HG02943 (cell line): ENCODE measurements around the gene DOCK8.

Experiments
- ATAC-seq: cut with Tn5 transposase; IDR thresholded peaks from one replicate; pipeline ENCODE4 v1.9.1; 2021; ENCODE audit warnings: mild to moderate bottlenecking, low read depth, moderate library complexity; ENCODE audit not compliant: unreplicated experiment

The DOCK8 gene

DNA sequence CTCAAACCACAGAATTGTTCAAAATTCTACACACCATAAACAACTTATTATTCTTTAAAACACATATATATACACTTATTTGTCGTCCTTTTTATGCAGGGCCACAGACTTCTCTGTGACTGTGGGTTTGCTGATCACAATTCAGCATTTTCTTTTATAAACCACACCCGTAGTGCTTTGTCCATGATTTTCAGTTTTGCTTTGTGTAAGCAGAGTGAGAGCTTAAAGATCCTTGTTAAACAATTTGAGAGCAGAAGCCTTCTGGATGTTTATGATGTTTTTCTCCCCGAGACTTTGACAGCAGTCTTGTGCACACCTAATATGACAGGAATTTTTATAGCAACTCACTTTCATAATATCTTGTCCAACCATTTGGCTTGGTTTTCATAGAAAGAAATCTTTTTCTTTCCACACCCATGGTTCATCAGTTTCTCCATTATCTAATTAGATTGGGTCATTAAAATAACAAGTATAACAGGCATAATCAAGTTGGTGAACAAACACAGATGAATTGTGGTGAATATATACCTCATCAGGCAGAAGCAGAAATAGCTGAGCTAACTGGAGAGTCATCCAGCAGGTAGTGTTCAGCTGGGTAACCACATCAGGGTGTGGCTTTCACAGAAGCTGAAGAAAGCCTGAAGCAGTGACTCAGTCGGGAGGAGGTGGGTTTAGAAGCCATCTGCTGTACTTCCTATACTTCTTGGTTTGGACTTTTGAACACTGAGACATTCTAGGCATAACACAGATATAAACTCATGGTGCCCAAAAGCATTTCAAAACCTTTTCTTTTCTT lies 232.8 kb downstream of the DOCK8 start:
- no peak for ATAC-seq

DNA sequence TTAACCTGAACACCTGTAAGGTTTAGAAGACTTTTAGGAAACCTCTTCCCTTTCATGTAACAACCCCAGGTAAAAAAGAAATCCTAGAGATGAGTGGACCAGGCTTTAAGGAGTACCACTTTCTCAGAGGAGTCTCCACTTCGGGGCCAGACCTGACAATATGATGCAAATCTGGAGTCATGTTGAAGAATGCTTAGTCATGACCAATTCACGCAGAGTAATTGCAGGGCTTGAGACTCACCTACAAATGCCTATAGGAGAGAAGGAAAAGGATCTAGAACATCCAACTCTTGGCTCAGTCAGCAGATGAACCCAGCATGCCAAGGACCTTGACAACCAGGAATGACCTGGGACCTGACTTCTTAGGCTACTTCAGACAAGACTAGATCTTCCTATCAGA lies 235.4 kb downstream of the DOCK8 start:
- ATAC-seq: no peak

DNA sequence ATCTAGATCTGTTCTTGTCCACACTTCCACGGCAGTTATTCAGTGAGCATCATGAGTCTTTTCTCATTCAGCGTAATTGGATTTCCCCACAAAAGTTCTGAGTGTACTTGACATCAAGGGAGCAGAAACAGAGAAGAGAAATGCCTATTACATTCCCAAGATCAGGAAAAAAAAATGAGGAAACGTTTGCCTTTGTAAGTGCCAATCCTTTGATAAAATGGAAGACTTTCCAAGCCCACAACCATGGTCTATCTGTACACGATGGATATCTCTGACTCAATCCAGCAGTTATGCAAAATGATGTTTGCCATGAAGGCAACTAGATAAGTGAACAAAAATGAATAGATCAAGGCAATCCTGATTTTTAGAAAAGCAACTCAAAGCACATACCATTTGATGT lies 235.9 kb downstream of the DOCK8 start:
- no peak for ATAC-seq

DNA sequence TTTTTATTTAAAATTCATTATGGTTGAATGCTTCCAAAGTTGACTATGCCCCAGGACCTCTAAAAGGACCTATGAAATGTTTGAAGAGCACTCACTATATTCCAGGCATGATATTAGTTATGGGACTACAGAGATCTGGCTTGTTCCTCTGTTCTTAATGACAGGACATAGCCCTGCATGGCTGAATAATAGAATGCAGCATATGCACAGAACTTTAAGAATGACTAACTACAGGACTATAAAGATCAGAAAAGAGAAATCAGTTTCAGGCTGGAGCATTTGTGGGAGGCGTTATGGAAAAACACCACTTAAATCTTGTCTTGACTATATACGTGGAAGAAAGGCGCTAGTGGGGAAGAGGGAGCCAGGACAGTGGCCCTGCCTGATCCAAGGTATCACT lies 239.2 kb downstream of the DOCK8 start:
- no peak for ATAC-seq

DNA sequence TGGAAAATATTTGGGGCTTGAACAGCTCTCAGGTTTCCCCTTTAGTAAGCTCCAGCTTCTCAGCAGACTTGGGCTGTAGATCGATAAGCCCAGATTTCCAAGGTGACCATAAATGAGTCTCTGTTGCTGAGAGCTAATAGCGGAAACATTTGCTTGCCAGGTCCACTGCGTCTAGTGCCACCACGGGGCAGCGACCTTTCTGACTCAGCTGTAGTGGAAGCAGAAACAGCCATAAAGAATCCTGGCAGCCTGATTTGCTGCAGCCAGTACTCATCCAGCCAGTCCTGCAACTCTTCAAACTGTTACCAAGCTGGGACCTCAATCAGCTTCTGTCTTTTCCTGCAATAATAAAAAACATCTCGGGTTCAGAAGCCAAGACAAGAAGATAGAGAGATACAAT lies 241.7 kb downstream of the DOCK8 start:
- ATAC-seq: no peak

DNA sequence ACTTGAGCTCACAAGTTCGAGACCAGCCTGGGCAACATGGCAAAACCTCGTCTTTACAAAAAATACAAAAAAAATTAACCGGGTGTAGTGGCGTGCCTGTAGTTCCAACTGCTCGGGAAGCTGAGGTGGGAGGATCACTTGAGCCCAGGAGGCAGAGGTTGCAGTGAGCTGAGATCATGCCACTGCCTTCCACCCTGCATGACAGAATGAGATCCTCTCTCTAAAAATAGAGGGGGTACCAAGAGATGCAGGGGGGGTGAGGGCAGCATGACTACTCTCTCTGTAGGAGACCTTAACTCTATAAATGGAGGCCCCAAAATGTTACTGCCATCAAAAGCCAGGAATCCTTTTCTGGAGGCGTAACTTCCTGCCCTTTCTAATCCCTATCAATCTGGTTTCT lies 243.9 kb downstream of the DOCK8 start:
- no peak for ATAC-seq

DNA sequence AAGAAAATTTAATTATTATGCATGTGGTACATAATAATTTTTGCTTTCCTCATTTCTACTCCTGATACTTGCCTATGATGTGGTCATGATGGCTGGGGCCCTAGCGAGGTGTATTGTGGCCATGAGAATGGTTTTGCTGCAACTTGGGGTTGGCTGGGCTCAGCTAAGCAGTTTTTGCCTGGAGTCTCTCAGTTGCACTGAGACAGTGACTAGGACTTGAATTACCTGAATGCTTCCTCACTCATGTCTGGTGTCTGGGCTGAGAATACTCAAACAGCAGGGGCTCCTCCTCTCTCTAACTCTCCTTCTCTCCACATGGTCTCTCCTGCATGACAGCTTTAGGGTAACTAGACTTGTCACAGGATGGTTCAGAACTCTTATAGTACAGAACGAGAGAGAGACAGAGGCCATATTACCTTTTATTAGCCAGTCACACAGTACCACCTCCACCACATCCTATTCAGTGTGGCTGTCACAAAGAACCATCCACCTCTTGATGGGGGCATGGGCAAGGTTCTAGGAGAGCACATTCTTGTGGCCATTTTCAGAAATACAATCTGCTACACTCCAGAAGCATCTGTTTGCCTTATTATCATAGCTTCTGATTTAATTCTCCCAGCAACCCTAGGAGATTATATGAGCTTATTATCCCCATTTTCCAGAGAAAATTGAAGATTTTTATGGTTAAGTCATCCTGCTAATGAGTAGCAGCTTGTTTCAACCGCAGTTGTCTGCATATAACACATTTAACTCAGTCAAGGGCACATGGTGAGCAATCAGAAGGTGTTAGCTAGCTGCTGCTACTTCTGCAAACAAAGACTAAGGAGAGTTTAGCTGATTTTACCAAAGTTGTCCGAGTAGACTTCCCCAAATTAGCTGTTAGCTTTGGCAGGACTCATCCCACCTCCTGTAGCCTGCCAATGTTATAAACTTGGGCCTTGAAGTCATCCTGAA lies 245.1 kb downstream of the DOCK8 start:
- no peak for ATAC-seq

DNA sequence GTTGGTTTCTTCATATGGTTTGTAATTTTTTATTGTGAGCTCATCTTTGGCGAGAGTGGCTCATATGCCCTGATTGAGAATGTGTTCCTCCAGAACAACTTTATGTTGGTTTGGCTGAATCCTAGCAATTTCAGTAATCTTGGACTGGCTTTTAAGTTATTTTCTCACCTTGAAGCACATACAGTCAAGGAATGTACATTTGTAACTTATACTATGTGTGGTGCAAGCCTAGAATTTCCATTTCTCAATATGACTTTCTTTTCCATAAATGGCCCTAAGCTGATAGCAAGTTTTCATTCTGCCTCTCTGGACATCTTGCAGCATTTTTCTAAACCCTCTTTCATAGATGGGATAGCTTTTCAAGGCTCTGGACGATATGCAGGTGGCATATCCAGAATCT lies 247.5 kb downstream of the DOCK8 start:
- no peak for ATAC-seq

DNA sequence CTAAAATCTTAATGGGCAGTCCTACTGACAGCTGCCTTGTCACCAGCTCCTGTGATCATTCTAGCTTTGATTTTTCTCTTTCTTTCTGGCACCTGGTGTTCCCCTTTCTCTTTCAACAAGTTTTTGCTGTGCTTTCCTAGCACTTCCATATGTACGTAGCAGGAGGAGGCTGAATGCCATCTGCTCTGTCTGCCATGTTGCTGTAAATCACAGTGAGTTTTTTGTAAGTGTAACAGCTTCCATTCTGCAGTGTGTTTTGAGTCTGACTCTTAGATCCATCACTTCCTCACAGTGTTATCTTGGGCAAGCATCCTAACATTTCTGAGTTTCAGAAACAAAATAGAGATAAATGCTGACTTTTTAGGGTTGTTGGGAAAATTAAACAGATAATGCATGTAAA lies 247.9 kb downstream of the DOCK8 start:
- no peak for ATAC-seq

DNA sequence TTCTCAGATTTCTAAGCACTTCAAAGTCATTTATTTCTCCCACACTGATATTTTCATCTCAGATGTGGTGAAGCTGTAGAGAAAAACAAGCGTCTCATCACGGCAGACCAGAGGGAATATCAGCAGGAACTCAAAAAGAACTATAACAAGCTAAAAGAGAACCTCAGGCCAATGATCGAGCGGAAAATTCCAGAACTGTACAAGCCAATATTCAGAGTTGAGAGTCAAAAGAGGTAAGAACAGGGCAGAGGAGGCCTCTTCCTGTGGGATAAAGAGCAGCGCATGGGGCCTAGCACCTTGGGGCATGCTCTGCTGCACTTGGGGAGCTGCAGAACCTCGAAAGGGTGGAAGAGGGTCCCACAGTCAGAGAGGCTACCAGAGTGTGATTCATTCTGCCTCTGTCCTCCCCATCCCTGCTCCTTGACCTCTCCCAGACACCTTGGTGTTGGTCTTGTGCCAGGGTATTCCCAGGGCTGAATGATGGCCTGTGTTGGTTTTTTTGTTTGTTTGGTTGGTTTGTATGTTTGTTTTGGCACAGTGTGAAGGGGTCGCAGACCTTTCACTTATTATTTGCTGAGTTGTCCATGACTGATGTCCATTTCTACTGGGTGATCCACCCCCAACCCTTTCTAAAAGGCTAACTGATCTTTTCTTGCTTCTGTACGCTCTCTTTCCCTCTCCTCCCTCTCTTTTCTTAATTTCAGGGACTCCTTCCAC lies 248.9 kb downstream of the DOCK8 start:
- no peak for ATAC-seq

DNA sequence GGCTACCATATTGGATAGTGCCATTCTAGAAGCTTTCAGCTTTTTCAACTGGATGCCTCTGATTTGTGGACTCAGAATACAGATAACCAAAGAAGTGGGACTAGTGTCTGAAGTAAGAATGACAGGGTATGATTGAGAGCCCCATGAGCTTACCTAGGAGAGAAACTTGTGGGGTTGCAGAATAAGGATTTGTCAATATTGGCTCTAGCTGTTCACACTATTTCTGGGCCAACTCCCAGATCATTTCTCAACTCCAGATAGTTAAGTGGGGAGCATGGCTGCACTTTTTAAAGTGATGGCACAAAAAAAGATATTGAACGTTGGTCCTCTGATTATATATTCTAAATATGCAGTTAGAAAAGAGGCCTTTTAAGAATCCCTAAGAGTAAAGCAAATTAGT lies 252.1 kb downstream of the DOCK8 start:
- no peak for ATAC-seq

DNA sequence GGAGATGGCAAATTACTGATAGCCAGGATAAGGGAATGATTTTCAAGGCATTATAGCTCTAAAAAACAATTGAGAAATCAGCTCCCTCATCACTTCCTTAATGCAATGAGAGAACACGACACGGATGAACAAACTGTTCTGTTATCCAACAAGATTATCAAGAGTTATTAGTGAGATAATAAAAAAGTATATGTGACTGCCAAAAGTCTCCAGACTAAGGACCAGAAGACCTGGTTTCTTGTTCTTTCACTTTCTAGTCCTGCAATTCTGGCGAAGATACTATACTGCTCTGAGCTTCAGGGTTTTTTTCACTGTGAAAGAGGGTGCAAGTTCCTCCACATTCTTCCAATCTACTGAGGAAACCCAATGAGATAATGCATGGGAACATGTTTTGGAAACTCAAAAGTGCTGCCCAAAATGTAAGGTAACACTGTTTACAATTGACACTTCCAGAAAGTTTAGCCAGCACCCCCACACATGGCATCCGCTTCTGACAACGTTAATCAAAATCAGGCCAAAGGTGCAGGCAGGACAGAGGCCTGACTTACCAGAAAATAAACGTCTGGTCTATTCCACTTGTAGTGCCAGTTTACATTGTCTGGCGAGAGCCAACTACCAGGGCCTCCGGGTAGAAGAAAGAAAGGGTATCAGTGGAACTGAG lies 254.2 kb downstream of the DOCK8 start:
- no peak for ATAC-seq

DNA sequence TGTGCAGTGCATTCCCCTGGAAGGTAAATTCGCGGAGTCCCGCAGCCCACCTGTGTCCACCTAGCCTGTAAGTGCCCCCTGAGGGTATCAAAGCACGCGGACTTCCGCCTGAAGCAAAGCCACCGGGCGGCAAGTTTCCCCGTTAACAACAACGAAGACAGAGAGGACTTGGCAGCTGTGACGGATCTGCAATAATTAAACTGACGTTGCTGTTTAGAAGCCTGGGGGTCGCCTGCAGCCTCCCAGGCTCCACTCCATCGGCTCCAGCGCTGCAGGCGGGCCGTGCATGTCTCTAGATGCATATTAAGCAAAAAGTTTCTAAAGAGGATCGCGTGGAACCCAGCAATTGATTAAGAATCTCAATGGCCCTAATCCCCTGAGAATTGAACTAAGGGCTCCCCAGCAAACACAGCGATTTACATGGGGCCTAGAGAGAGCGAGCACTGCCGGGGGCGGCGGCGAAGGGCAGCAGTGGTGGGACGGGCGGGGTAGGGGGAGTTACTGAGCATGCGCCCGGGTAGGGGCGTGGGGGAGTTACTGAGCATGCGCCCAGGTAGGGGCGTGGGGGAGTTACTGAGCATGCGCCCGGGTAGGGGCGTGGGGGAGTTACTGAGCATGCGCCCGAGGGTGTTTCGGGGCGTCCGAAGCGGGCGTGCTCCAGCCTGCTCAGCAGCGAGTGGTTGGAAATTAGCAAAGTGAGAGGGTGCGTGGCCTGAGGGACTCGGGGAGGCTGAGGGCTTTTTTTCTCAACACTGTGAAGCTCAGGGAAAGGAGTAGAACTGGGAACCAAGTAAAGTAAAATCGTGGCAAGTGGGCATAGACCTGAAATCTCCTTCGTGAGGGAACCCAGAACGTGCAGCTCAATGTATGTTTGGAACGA lies 255.2 kb downstream of the DOCK8 start:
- ATAC-seq: peak; percentile 92

DNA sequence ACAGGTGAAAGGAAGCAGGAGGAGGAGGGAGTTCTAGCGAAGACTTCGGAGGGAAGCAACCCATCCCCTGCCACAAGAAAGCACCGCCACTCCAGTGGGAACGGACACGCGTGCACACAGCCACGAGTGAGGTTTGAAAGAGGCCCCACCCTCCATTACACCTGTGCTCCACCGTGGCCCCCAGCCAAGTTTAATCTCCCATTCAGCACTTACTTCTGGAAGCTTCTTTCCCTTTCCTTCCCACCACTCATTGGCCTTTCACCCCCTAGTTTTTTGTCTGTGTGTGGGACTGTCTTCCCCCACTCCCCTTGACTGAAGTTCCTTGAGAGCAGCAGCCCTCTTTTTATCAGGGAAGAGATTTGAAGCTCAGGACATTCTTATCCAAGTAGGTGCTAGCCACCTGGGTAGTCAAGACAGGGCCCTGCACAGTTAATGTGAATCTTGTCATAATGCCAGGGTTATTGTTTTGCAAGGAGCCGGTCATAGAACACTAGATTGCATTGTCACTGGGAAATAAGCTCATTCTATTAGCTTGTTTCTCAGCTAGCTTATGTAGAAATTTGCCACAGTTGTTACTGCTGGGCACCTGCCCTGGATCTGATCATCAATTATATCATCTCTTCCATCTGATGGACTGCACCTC lies 256.0 kb downstream of the DOCK8 start:
- ATAC-seq: peak; percentile 5

DNA sequence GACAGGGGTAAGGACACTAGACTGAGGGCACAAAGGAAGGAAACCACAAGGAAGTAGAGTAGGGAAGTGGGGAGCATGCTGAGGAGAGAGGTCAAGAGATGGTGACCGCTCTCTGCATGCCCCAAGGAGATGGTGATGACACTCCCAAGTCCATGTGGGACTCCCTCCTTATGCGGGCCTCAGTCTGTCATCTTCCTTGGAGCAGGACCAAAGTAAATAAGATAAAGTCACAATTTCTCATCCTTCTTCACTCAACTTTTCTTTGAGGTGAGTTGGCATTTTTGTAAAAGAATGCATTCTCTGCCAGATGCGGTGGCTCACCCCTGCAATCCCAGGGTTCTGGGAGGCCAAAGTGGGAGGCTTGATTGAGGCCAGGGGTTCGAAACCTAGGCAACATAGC lies 256.7 kb downstream of the DOCK8 start:
- ATAC-seq: no peak

DNA sequence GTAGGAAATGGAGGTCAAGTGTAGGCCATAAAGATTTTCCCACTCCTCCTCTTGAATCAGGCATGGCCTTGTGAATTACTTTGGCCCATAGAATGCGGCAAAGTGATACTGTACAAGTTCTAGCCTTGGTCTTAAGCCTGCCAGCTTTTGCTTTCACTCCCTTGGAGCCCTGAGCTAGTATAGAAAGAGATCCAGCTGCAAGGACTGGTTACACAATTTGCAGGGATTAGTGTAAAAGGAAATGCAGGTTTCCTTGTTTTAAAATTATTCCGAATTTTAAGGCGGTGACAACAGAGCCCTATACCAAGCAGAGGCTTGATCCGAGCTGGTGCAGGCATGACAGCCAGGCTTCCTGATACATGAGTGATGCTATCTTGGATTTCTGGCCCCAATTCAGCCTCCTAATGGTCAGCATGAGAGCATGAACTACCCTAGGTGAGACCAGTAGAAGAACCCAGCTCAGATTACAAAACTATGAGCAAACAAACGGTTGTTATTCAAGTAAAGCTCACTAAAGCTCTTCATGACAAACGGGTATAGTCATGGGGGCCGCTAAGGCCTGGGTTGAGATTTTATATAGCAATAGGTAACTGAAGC lies 257.9 kb downstream of the DOCK8 start:
- no peak for ATAC-seq

DNA sequence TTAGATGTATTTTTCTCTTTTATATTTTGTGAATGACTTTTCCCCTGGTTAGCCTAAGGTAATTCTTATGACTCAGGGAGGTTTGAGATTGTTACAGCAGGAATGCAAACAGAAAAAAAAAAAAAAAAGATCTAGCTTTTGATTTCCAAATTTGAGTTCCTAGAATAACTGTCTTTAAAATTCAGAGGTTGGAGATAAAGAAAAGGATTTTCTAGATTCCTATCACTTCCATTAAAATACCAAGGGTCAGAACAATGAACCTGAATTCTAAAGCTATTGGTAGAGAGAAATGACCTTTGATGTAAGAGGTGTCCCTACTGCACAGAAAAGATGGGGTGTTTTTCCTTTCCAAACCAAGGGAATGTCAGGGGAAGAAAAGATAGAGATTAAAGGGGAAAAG lies 262.5 kb downstream of the DOCK8 start:
- no peak for ATAC-seq

DNA sequence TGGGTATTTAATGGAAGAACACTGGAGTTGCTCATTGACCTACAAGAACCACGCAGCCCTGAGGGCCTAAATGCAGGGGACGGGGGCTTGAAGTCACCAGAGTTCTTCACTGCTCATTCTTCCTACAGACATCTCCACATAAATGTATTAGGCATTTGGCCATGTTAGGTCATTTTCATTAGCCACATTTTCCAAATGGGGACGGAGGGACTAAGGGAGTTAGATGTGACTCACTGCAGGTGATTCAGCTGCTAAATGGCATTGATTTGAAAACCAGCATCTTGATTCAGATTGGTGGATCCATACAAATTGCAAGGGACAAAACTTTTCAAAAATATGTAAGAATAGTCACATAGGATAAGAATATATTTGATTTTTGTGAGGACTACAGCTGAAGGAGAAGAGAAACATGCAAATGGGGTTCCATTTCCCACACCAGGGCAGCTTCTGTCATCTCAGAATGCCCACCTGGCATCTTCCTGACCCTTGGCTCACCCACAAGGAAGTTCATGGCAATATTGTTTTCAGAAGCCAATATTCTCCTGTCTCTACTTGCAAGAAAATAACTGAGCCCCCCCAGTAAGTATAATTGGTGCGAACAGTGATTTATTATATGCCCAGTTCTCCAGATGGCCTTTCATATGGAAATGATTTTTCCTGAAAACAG lies 264.8 kb downstream of the DOCK8 start:
- ATAC-seq: no peak
